Brain pericyte (primary cell): ENCODE results near the gene TSPAN9.

Source experiments
- DNase-seq: peaks from one replicate; pipeline ENCODE4 v3.0.0-alpha.2; 2012; ENCODE audit warnings: low read depth, low spot score

Gene TSPAN9

DNA sequence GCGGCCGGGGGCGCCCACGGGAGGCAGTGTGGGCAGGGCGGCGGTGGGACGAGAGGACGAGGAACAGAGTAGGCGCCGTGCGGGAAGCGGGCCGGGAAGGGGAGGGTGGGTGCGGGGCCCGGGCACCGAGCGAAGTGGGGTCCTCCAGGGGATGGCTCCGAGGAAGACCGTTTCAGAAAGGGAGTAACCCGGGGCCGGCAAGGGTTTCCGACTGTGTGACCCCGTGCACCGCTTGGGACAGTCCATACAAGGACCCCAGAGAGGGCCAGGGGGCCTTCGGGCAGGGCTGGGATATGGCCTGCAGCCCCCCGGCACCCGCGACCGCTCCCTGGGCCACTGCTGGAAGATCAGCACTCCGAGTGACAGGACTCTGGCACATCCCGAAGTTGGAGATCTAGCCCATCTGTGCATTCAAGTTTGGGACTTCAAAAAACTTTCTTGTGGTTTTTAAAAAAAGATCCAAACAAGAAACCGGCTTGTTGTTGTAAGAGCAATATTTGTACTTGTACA lies 448 bp downstream of the TSPAN9 start:
- DNase-seq: no peak

DNA sequence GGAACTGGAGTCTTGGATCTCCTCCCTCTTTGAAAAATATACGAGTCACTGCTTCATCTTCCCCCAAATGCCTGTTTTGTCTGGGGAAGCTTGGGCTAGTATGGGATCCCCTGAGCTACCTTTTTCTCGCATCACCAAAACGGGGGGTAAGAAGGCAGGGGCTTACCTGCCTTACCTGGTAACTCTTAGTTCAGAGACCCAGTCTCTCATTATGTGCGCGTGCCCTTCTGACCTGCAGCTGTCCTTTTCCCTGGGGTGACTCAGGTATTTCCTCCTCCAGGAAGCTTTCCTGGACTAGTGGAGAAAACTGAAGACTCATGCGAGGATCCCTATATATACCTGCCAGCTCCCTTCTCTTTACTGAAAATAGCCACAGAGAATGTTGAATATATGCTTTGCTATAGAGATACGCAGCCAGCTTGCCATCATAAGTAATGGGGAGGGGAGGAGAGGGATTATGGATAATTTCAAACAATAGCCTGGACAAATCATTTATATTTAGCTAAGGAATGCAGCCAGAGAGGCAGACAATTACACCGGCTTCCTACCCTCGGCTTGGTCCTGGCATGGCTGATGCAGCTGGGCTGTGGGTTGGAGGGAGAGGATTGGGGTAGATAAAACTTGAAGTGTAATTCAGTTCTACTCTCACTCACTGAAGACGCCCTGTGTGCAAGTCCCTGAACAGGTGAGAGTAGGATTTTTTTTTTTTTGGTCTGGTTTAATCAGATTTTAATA lies 1.1 kb downstream of the TSPAN9 start:
- DNase-seq: no peak

DNA sequence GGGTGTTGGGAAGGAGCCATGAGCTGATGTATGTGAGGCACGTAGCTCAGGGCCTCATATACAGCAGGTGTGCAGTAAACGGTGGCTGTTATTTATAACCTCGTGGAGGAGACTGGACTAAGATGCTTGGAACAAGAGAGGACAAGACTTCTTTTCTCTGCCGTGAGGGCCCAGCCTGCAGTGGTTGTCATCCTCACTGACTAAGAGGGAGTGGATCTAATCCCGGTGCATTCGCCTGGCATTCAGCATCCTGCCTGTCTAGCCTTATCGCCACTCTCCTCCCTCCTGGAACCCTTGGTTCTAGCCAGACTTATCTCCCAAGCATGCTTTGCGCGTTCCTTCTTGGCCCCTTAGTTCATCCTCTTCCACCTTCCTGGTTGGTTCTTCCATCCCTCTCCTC lies 3.9 kb downstream of the TSPAN9 start:
- DNase-seq: no peak

DNA sequence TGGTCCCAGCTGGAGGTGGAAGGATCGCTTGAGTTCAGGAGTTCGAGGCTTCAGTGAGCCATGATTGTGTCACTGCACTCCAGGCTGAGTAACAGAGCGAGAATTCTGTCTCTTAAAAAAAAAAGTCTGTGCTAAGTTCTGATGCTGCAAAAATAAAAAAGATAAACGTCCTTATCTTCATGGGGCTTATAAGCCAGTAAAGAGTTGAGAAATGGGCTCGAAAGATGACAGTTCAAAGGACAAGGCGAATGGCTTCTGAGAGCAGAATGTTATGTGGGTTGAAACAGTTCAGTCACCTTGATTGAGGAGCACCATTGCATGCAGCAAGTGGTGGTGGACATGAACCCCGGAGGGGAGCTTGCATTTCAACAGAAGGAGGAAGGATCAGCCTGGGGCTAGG lies 4.7 kb downstream of the TSPAN9 start:
- DNase-seq: no peak

DNA sequence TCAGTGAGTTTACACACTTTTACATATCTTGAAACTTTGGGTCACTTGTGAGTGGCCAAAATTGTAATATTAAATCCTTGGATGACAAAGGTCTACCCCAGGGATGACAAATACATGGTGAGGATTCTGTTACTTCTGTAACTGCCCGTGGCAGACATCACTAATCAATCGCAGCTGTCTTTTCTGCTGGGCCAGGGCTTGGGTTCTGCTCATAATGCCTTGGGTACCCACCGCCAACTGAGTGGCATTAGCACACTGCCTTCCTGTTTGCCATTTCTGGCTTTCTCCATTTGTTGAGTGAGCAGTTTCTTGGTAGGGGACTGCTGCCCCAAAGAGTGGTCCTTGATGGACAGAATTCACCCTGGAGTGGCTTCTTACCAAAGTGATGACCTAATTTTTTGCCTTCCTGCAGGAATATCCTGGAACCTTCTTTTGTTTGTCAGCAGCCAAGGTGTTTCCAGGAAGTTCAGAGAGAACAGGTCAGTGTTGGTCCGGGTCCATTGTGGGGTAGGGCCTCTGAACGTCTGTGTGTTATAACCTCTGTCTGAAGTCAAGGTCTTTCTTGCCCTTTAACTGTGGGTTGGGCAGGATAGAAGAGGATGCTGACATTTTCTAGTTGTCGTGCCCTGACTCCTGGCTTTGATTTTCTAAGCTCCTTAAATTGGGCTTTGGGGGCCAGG lies 6.2 kb downstream of the TSPAN9 start:
- DNase-seq: no peak

DNA sequence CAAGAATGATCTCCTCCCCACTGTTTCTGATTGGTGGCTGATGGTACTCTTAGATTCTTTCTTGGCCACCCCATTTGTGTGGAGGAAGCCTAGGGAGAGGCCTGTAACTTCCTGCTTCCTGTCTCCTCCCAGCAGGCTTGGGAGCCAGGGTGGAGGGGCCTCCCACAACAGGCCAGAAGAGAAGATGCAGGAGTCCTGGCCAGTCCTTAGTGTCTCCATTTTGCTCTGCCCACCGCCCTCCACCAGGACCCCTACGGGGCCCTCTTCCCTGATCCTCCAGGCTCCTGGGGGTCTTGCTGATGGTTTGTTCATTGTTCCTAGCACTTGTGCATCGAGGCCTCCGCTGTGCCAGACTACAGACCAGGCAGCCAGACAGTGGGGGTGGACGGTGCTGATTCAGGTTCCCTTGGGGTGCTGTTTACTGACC lies 6.8 kb downstream of the TSPAN9 start:
- DNase-seq: no peak

DNA sequence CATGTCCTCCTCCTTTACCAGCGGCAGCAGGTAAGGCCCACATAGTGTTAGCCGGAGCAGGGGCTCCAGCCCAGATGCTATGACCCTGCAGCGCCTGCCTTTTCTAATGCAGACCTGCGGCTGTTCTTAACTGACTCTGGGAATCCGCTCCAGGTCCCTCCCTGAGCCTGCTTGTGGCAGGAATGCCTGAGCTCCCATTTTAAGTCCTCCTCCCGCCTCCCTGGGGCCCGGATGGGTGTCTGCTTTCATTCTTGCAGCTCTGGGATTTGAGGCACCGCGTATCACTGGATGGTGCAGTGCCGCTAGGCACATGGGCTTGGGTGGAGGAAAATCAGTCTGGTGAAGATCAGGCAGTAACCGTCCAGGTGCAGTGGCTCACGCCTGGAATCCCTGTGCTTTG lies 7.6 kb downstream of the TSPAN9 start:
- DNase-seq: no peak

DNA sequence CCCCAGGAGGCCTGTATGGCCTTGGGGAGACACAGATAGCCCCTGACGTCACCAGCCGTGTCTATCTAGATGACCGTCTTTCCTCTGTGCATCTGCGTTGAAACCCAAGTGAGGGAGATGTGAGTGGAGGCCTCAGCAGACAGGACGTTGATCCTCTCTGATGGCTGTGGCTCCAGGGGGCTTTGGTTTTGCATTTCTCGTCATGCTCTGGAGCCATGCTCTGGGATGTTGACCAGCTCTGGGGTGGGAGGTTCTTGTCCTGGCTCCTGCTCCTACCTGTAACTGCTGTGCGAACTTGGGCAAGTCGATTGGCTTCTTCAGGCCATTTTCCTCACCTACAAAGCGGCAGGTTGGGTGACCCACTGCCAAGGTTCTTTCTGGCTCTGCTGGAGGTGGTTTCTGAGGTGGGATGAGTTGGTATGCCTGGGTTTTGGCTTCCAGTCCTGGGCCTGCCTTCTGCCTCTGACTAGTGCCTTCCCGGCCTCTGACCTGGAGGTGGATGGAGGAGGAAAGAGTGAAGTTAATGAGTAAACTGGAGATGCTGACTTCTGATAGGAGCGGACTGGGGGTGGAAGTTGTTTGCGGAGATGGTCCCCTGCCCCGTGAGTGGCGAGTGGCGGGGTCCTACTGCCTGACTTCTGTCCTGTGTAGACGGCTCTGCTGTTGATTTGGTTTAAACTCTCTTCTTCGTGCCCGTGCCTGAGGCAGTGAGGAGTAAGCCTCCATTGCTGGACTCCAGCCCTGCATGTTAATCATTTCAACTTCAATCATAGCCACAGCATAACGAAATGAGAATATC lies 8.4 kb downstream of the TSPAN9 start:
- no peak for DNase-seq

DNA sequence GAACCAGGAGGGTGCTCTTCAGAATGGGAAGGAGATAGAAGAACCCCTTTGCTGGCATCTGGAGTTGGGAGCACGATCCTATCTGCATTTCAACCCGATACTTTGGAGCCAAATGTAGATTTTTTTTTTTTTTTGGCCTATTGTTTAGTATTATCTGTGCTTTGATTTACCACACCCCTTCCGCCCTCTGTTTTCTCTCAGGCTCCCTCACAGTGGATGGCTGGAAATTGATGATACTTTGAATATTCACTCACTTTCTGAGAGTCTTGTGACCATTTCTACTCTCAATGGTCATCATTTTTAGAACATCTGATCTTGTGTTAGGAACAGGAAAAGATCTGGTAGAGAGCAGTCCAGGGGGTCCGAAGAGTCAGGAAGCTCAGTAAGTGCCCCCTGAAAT lies 9.0 kb downstream of the TSPAN9 start:
- no peak for DNase-seq

DNA sequence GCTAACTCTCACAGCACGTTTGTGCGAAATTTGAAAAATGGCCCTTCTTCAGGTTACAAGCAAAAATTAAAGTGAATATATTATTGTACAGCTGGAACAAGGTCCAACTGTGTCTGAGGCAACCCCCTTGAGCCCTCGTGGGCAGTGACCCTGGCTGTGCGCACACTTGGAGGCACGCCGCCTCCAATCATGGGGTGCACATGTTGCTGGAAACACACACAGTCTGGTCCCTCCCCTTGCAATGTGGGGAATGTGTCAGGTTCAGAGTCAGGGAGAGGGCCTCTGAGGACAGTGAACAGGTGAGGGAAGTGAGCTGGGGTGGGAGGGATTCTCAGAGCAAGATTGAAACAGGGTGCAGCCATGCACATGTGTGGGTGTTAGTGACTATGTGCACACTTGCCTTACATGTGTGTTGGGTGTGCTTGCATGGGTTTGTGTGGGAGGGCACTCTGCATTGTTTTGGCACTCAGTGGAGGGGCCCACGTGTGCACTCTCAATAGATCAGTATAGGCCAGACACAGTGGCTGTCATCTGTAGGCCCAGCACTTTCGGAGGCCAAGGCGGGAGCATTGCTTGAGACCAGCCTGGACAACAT lies 9.6 kb downstream of the TSPAN9 start:
- DNase-seq: no peak

DNA sequence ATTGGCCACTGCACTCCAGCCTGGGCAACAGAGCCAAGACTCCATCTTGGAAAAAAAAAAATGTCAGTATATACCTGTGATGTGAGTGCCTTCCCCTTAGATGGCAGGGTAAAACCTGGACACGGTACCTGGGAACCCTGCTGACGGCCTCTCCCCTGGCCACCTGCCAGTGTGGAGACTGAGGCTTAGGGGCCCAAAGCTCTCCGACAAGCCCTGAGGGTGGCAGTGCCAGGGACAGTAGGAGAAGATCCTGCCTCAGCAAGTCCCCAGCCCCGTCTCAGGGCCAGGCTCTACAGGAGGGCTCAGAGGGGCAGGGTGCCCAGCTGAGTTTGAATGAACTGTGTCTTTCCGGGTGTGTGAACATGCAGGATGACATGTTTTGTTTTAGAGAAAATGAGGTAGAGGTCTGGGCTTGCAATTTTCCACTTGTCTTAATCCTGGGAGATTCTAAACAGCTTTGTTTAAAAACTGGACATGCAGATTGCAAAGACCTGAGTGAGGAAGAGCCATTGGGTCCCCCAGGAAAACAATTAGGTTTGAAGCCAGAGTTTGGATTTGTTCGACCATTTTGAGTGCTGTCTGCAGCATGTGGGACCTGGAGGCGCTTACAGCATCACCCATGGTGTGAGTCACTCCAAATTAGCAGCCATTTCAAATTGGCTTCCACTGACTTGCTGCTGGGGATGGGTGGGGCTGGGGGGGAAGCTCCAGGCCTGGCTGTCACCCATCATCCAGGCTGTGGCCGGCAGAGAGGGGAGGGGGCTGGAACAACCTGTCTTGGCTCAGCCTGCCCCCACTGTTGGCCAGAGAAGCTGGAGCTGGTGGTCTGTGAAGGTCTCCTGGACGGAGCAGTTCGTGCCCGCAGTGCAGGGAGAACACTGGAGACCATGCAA lies 10.8 kb downstream of the TSPAN9 start:
- DNase-seq: no peak

DNA sequence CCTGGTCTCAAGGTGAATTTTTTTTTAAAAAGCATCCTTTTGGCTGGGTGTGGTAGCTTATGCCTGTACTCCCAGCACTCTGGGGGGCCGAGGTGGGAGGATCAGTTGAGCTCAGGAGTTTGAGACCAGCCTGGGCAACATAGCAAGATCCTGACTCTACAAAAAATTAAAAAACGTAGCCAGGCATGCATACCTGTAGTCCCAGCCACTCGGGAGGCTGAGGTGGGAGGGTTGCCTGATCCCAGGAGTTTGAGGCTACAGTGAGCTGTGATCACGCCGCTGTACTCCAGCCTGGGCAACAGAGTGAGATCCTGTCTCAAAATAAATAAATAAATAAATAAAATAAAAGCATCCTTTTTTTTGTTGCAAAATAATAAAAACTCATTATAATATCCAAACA lies 12.4 kb downstream of the TSPAN9 start:
- no peak for DNase-seq

DNA sequence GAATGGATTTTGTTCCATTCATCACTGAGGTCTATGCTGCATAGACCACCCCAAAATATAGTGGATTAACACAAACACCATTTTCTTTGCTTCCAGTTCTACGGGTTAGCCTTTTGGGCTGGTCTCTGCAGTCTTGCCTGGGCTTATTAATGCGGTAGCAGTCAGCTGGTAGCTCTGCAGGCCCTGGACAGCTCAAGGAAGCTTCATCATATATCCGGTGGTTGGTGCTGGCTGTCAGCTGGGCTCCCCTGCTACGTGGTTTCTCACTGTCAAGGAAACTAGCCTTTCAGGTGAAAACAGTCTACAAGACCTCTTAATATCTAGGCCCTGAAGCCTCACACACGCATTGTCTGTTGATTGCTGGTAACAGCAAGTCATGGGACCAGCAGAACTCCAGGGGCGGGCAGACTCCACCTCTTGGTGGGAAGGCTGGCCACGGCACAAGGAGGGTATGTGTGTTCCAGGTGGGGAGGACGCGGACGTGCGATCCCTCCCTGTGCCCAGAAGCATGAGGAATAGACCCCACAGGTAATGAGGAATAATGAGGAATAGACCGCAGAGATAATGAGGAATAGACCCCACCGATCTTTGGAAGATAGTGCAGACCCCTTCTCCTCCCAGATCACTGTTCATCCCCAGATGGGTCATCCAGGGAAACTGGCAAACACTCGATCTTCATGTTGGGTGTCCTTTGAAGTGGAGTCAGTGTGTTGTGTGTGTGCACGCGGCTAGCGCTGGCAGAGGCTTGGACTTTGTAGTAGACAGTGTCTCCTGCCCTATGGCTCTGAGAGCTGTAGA lies 13.3 kb downstream of the TSPAN9 start:
- DNase-seq: no peak

DNA sequence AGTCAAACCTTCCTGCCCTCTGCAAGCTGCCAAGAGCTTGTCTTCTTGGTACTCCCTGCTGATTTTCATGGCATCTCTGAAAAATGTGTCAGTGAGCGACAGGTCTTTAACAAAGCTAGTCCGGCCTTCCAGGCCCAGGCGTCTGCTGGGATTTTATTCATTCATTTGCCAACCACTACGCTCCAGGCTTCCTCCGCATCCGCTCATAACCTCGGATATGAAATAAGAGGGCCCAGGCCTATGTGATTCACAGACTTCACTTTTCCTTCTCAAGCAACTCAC lies 13.8 kb downstream of the TSPAN9 start:
- DNase-seq: no peak

DNA sequence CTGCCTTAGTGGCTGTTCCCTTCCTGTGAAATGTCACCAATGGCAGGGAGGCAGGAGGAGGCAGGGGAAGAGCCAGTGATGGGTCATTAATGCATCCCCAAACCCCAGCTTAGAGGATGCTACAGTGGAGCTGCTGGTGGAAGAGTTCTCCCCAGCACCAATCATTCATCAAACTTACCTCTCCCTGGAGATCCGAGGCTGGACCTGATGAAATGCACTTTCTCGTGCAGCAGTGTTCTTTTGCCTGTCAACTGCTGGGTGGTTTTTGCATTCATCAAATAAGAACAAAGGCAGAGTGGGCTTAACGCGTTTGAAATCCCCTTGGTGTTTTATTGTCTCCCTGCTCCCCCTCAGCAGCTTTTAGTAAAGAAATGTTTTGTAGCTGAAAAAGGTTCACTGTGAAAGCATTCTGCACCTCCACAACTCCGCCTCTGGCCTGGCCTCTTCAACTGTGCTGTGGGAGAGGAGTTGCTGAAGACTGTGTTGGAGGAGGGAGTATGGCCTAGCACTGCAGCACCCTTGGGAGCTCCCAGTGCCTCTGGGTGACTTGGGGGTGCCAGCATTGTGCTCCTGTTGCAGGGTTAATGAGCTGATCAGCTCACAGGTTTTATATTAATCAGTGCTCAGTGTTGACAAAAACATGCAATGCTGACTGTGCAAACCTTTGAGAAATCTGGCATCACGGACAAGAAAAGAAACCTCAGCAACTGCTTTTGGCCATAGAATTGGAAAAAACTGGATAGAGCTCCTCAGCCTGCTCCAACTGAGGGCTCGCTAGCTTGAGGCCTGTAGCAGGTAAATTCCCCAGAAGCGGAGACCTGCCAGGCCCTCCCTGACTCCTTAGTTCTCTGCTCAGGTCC lies 14.4 kb downstream of the TSPAN9 start:
- no peak for DNase-seq

DNA sequence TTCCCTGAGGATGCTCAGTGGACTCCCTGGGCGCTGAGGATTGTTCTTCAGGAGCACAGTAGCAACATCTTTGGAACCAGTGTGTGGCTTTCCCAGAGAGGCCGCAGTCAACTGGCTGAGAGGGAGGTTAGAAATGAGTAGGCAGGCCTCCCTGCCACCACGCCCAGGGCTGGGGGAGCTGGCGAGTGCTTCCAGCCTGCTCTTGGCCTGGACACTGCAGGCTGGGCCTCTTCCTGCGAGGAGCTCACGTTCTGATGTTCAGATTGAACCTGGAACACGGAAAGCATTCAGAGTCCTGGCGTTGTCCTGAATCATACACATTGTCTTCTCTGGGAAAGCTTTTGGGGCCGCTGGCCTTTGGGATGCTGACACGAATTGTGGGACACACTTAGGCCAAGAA lies 15.6 kb downstream of the TSPAN9 start:
- no peak for DNase-seq

DNA sequence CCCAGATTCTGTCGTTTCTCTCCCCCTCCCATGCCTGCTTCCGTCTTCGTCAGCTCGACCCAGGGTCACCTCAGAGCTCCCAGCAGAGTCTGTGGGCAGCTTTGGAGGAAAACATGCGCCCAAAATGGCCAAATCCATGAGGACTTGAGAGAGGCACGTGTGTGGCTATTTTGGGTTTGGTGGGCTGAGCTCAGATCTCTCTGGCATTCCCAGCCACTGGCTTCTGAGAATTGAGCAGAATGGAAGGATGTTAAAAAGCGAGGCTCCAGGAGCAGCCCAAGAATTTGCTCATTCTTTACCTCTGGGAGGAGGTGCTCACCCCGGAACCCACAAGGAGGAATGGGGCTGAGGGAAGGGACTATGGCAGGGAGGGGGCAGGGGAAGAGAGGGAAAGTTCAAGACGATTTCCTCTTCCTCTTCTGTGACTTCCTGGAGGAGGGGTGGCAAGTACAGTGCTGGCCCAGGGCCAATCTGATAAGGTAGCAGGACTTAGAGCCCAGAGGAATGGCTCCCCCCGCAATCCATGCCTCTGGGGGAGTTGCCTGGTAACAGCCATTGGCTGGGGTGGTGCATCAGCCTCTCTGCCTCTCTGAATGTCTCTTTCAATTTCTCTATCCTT lies 20.1 kb downstream of the TSPAN9 start:
- DNase-seq: no peak

DNA sequence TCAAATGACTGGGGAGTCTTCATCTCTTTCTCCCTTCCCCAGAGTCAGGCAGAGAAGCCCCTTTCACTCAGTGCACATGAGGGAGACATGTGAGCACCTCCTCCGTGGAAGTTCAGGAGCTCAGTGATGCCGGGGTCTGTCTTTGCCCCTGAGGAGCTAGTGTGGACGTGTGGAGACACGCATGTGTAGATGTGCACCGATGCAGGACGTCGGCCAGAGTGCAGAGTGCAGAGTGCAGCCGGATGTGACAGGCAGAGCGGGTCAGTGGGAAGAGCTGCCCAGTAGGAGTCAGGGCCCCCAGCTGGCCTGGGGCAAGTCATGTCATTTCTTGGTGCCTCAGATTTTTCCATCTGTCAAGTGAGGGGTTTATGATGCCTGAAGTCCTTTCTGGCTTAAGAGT lies 20.7 kb downstream of the TSPAN9 start:
- no peak for DNase-seq

DNA sequence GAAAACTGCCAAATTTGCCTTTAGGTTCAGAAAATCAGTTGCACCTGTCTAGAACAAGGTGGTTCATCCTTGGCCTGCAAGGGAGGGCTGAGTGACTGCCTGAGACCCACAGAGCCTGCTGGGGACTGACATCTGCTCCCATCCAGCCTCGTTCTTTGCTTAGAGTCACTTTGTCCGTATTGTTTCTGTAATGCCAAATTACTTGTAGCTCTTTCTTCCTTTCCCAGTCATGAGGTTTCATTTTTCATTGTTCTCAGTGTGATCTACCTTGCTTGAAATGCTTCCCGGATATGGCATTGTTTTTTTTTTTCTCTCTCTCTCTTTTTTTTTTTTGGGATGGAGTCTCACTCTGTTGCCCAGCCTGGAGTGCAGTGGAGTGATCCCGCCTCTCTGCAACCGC lies 21.3 kb downstream of the TSPAN9 start:
- no peak for DNase-seq
